DMS 273 (cell line): ENCODE data around the gene SNAPIN.
"Not testable (repeated sequence)": the region's sequence is repeated elsewhere in the genome, so short reads cannot be mapped to it uniquely, and the experiment has no call there.

ENCODE experiments used
- DNase-seq: peaks from one replicate; lab custom pipeline; 2025; ENCODE audit not compliant: unreplicated experiment; lab: John Stamatoyannopoulos, UW

SNAPIN gene

DNA sequence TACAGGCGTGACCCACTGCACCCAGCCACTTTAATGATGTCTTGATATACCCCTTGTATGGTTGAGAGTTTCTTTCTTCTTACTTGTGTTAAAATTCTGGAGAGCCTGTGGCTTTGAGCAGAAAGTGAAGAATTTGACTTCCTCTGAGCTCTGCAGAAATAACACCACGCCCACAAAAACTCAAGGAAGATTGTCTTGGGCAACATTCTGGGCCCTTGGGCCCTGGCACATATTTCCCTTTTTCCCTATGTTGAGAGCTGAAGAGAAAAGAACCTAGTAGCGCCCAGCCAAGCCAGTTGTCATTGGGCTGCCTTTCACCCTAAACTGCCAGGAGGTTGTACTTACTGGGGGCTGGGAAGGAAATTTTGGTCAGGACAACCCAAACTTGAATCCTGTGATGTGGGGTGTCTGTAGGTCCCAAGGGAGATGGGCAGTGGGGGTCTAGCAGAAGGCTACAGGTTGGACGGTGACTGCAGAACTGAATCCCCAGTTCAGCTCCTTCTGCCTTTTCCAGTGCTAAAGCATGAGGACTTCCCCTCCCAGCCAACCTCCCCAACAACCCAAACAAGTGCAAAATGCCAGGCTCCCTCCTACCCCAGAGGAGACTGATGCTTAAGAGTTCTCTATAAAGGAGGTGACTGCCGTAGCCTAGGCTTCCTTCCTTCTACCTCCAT is 11.7 kb upstream of the SNAPIN start:
- DNase-seq: no peak

DNA sequence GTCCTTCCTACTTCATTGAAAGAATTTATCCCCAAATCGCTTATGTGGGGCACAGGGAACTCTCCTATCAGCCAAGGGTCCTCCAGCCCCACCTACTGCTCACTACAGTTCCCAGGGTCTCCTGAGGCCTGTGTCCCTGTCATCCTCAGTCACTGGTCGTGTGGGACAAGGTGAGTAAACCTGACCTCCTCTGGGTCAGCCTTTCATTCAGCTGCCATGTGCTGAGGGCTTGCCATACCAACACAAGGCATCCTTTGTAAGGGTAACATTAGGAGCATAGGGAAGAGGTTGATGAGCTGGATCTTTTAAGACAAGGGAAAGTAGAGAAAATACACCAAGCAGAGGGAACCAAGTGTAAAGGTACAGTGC is 11.2 kb upstream of the SNAPIN start:
- DNase-seq: no peak

DNA sequence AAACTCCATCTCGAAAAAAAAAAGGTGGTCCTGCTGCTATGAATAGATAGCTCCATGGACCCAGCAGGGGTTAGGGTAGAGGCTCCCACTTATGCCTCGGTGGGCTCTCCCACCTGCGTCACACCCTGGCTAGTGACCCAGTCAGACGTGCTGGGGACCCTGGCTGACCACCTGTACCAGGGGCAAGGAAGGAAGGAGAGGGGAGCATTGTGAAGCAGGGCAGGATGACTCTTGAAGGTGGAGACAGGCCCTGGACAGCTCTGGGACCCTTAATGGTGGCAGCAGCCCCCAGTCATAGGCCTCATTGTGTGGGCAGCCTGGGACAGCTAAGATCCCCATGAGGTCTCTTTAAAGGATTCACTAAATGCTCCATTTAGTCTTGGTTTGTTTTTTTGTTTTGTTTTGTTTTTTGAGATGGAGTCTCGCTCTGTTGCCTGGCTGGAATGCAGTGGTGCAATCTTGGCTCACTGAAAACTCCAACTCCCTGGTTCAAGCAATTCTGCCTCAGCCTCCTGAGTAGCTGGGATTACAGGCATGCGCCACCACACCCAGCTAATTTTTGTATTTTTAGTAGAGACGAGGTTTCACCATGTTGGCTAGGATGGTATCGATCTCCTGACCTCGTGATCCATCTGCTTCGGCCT is 10.4 kb upstream of the SNAPIN start:
- no peak for DNase-seq

DNA sequence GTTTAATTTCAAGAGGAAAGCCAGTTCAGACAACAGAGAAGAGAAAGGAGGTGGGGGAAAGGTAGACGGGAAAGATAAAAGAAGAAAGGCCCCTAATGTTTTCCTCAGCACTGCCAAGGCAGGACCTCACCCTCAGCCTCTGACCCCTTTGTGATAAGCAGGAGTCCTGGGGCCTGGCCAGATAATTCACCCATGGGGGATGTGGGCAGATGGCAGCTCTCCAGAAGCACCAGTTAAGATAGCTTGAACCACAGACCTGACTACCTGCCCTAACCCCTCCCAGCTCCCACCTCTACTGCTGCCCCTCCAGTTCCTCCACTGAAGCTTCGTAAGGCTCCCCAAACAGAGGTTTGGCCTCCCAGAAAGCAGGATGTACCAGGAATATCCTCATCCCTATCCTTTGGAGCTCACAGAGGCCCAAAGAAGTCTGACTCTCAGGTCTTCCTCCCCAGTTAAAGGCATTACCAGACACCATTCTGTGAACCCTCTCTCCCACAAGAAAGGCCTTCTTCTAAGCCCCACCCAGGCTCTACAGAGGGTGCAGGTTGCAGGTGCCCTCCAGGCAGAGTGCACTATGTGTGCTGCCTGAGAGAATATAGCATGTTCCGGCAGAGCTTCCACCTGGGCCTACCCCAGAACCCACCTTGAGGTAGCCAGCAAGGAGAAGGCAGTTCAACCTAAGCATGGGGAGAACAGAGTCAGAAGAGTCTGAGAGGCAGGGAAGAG is 9.2 kb upstream of the SNAPIN start:
- no peak for DNase-seq

DNA sequence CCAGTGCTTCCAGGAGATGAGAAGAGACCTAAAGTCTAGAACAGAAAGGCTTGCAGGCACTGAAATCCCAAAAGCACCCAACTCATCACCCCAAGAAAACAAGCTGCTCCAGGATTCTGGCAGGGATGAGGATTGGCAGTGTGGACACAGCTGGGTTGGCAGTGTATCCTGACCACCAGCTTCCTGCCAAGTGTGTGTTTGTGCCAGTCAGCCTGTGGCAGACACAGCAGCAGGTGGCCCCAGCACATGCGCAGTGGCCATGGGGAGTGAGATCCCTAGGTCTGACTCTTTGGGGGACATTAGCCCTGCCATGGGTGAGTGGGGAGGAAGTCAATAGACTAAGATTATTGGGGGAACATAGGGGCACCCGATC is 8.7 kb upstream of the SNAPIN start:
- peak; percentile 58 for DNase-seq

DNA sequence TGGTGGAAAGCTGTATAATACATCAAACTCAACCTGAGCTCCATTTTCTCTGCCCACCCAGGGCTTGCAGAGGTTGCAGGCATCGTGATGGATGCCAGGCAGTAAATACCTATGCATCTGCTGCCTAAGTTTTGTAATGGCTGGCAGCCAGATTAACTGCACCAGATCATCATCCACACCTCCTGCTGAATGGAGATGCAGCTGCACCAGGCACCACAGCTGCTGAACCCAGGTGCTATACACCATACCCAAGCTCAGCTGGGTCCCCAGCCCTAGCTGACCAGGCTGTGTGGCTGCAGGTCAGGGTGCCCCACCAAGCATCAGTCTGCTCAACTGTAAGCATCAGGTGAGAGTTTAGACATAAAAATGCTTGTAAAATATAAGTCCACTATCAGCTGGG is 6.7 kb upstream of the SNAPIN start:
- DNase-seq: peak; percentile 60

DNA sequence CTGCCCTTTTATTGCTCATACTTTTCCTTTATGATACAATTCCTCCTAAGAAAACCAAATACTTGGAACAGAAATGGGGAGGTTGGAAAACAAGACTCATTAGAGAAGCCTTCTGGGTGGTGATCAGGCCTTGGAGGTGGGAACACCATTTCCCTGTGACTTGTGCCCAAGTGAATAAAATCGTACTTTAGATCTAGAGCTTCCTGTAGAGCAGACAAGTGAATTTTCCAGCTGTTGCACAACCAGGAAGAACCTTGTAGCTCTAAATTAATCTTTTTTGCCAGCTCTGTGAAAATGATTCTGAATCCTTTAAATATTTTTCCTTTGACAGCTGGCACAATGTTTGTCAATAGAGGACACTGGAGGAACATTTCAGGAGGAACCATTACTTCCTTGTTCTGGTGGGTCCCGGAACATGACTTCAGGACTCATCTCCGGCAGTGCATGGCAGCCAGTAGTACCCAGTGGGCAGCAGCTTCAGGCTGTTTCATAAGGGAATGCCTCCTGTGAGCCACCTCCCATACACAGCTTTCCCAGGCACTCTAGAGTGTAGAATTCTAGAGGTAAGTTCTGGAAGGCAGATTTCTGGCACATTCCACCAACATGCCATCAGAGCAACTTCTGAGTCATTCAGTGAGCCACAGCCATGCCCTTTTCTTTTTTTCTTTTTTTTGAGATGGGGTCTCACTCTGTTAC is 5.5 kb upstream of the SNAPIN start:
- DNase-seq: no peak

DNA sequence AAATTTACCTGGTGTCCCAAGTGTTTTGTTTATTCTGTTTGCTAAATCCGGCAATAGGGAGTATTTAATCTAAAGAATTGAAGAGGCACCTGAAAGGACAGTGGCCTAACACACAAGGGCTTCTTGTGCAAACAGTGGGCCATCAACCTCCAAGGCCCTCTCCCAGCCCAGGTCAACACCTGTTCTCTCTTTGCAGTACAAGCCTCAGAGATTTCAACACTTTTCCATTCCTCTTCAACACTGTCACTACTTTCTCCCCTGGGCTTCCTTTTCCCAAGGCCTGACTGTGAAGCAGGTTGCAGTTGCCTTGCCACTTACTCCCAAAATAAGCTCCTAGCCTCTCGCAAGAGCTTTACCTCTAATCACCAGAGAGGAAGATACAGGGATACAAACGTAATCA is 3.2 kb upstream of the SNAPIN start:
- no peak for DNase-seq

DNA sequence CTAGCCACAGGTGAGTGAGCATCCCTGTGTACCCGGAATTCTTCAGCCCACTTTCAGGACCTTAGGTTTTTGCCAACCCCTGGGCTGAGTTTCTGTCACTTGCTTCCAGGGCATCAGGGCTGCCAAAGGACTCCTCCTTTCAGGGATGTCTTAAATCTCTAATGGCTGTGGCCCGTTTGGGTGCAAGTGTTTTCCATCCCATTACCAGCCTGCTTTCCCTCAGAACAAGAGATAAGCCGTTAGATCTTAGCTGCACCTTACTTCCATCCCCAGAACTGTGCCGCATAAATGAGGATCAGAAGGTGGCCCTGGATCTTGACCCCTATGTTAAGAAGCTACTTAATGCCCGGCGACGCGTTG is 652 bp downstream of the SNAPIN start:
- no peak for DNase-seq

DNA sequence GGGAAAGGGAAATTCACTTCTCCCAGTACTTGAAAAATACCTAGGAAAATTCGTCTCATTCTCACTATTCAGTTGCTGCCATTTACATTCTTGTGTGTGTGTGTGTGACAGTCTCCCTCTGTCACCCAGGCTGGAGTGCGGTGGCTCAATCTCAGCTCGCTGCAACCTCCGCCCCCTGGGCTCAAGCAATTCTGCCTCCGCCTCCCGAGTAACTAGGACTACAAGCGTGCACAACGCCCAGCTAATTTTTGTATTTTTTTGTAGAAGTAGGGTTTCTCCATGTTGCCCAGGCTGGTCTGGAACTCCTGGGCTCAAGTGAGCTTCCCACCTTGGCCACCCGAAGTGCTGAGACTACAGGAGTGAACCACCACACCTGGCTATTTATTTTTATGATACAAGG is 1.2 kb downstream of the SNAPIN start:
- DNase-seq: no peak

DNA sequence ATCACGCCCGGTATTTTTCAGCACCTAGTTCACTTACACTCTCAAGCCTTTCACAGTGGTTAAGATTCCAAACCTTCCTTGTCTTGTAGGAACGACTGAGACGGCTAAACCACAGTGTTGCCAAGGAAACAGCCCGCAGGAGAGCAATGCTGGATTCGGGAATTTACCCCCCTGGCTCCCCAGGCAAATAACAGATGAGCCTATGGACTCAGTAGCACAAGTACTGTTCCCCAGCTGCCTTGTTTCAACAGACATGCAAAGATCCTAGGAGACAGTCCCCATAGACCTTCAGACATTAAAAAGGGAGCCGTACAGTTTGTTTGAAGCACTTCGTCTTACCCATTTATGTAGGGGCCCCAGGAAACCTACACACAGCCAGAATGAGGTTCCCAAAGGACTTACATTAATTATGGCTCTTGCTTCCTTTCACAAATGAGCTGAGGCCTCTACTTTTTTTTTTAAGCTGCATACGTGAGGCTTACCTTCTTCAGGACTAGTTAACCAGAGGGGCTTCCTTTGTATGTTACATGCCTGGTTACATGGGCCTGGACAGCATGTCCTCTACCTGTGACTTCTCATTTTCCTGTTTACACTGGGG is 2.7 kb downstream of the SNAPIN start:
- peak; percentile 54 for DNase-seq

DNA sequence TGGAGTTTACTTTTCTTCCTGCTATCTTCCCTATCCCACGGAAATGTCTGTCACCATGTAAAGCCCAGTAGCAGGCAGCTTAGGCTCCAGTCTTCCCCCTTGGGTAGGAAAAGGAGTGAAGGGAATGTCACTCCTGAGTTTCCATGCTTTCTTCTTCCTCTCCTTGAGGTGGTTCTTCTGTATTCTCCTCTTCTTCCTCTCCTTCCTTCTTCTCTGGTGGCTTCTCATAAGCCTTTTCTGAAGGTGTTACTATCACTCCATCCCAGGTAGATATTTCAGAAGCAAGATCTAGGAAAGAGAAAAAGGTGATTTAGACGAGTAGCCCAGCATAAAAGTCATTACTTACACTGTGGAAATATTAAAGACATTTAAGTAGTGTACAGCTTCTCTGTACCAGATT is 3.8 kb downstream of the SNAPIN start:
- DNase-seq: no peak

DNA sequence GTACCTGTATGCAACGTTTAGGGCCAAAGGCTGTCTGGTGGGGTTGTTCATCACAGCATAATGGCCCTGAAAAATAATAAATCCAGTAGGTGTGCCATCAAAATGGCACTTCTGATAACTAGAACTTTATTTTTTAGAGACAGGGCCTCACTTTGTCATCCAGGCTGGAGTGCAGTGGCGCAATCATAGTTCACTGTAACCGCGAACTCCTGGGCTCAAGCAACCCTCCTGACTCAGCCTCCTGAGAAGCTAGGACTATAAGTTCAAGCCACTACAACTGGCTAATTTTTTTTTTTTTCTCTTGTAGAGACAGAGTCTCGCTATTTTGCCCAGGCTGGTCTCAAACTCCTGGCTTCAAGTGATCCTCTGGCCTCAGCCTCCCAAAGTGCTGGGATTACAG is 4.7 kb downstream of the SNAPIN start:
- DNase-seq: no peak

DNA sequence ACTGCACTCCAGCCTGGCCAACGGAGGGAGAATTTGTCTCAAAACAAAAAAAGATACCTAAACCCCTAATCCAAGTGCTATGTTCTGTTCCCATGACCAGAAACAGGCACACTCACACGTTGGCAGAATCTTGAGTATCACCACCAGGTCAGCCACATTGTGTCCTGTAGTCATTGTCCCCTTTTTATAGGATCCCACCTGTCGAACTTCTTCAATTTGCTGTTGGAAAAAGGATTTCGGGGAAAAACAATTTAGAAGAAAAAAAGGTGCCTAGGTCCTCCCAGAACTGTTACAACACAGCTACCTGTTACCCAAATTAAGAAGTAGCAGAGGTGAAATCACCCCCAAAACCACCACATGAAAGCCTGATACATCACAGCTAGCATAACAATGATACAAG is 8.9 kb downstream of the SNAPIN start:
- DNase-seq: no peak

DNA sequence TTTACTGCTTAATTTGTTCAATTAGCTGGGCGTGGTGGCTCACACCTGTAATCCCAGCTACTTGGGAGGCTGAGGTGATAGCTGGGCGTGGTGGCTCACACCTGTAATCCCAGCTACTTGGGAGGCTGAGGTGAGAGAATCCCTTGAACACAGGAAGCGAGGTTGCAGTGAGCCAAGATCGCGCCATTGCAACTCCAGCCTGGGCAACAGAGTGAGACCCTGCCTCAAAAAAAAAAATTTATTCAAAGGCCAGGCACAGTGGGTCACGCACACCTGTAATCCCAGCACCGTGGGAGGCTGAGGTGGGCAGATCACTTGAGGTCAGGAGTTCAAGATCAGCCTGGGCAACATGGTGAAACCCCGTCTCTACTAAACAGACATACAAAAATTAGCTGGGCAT is 10.2 kb downstream of the SNAPIN start:
- not testable (repeated sequence) for DNase-seq

DNA sequence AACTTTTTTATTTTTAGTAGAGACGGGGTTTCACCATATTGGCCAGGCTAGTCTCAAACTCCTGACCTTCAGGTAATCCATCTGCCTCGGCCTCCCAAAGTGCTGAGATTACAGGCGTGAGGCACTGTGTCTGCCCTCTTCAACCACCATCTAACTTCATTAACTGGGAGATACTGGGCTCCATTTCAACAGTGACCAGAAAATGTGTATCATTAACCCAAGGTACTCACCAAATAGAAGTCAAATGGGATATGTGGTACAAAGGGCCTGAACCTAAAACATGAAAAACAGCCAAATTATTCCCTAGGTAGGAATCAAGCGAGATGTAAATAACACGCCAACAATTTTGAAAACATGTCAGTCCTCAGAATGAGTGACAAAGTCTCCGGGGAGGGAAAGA is 11.1 kb downstream of the SNAPIN start:
- no peak for DNase-seq

DNA sequence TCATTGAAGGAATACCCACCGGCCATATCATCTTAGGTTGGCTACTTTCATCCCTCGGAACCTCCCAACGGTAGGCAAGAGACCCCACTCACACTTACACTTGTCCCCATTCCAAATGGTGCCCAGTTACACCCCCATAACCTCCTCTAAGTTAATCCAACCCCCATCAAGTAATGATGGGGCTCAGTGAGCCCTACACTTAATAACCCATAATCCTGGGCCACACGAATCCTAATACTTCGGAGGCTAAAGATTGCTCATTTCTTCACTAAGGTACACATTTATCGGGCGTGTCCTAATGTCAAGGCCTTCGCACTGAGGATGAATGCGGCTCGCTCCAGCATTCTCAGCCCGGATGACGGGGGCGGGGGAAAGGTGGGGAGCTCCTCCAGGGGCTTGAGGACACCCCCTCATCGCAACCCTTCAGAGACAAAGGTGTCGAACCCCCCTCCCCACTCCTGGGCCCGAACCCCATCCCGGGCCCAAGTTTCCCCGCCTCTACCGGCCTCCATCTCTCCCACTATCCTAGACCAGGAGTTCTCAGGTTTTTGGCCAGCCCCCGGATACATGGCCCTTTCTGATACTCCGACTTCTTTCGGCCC is 11.9 kb downstream of the SNAPIN start:
- DNase-seq: peak; percentile 45

DNA sequence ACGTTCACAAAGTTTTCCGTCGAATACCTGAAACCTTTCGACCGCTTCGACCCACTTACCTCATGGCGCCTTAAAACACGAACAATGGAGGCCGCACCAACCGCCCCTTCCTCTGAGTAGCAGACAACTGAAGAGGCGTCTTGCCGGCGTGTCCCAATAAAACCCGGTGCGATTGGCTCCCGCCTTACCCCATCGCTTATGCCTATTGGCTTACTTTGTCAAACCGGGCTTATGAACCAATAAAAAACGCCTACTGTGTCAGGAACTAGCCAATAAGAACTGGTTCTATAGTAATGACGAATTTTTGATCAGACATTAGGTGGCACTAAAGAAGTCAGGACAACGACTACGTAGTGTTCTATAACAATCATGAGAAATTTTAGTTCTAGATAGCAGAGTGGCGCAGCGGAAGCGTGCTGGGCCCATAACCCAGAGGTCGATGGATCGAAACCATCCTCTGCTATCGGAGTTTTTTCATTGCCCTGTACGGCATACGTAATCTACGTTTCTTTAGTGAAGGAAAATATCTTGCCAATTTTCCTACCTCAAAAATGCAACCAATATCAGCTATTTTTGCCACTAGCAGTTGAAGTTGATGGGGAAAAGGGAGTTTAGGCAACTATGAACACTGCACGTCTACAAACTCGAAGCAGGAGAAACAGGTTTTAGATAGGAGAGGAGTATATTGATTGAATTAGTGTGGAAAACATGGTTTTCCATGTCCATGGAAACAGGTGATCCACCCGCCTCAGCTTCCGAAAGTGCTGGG is 12.5 kb downstream of the SNAPIN start, which contains the start of gene ILF2:
ILF2 (minus strand) TSS at position 135 of the 769 bp plus-strand sequence; CDS start at position 64, 71 bp downstream.
- DNase-seq: peak; percentile 99

DNA sequence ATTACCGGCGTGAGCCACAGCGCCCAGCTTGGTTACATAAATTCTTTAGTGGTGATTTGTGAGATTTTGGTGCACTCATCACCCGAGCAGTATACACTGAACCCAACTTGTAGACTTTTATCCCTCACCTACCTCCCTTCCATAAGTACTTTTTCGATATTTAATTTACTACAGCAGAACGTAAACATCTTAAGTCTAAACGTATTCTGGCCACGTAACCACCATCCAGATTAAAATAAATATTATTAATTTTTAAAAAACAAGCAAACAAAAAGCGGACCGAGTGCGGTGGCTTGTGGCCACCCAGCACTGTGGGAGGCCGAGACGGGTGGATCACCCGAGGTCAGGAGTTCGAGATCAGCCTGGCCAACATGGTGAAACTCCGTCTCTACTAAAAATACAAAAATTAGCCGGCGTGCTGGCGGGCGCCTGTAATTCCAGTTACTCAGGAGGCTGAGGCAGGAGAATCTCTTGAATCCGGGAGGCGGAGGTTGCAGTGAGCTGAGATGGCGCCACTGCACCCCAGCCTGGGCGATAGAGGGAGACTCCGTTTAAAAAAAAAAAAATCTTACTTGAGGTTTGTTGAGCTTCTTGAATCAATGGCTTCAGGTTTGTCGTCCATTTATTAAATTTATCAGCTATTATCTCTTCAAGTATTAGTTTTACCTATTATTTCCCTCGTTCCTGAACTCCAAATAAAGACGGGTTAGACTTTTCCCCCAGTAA is 13.3 kb downstream of the SNAPIN start:
- peak; percentile 76 for DNase-seq

DNA sequence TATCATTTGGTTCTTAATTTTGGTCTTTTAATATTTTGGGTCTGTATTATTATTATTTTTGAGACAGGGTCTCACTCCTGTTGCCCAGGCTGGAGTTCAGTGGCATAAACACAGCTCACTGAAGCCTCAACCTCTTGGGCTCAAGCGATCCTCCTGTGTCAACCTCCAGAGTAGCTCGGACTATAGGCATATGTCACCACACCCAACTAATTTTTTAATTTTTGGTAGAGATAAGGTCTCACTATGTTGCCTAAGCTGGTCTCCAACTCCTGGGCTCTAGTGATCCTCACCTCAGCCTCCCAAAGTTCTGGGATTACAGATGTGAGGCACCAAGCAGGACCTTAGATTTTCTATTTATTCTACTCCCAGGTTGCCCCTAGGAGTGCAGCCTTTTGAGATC is 15.0 kb downstream of the SNAPIN start:
- no peak for DNase-seq
